SK-N-SH treated with all-trans-retinoic acid at 6 μM for 48 hours (cell line): ENCODE measurements around the gene CEBPB.

Experiments
- ATAC-seq: fragments of 200-7000 bp; cut with Tn5 transposase; 3 replicates; pipeline ENCODE4 v1.9.1; 2020; ENCODE audit warnings: mild to moderate bottlenecking, moderate library complexity
- ARNTL ChIP-seq: fragments of 450-650 bp; formaldehyde crosslinking; IDR thresholded peaks from 2 replicates; pipeline ENCODE4 v1.5.0; 2020; ENCODE audit warnings: low read depth, mild to moderate bottlenecking, moderate library complexity, borderline replicate concordance
- CSDC2 ChIP-seq: fragments of 250-450 bp; sonication (Bioruptor Pico); IDR thresholded peaks from 2 replicates; pipeline ENCODE4 v1.5.0; 2020; ENCODE audit warnings: mild to moderate bottlenecking, moderate library complexity
- GLIS3 ChIP-seq: fragments of 250-450 bp; sonication (Bioruptor Pico); IDR thresholded peaks from 2 replicates; pipeline ENCODE4 v1.5.0; 2020; ENCODE audit warnings: mild to moderate bottlenecking, moderate library complexity
- RARB ChIP-seq: fragments of 250-450 bp; sonication (Bioruptor Pico); IDR thresholded peaks from 2 replicates; pipeline ENCODE4 v1.8.0; 2021; ENCODE audit warnings: mild to moderate bottlenecking, moderate library complexity
- SNAI2 ChIP-seq: fragments of 250-450 bp; sonication (Bioruptor Pico); IDR thresholded peaks from 2 replicates; pipeline ENCODE4 v1.5.0; 2020; ENCODE audit warnings: mild to moderate bottlenecking, moderate library complexity
- TCF4 ChIP-seq: fragments of 250-450 bp; sonication (Bioruptor Pico); IDR thresholded peaks from 2 replicates; pipeline ENCODE4 v1.8.0; 2021; ENCODE audit warnings: mild to moderate bottlenecking, moderate library complexity, borderline replicate concordance
- ZC3H10 ChIP-seq: fragments of 250-450 bp; sonication (Bioruptor Pico); IDR thresholded peaks from 2 replicates; pipeline ENCODE4 v1.5.1; 2021; ENCODE audit warnings: mild to moderate bottlenecking, moderate library complexity
- ZFP3 ChIP-seq: fragments of 250-450 bp; sonication (Bioruptor Pico); IDR thresholded peaks from 2 replicates; pipeline ENCODE4 v1.5.0; 2020; ENCODE audit warnings: mild to moderate bottlenecking, moderate library complexity
- ZFP30 ChIP-seq: fragments of 450-650 bp; formaldehyde crosslinking; IDR thresholded peaks from 2 replicates; pipeline ENCODE4 v1.5.0; 2022; ENCODE audit warnings: mild to moderate bottlenecking, moderate library complexity
- ZNF565 ChIP-seq: fragments of 450-650 bp; formaldehyde crosslinking; conservative IDR thresholded peaks from 2 replicates; pipeline ENCODE4 v1.5.0; 2020; ENCODE audit warnings: low read depth, mild to moderate bottlenecking, moderate library complexity
- ZNF70 ChIP-seq: fragments of 450-650 bp; formaldehyde crosslinking; IDR thresholded peaks from 2 replicates; pipeline ENCODE4 v1.5.0; 2020; ENCODE audit warnings: mild to moderate bottlenecking, moderate library complexity
- ZNF8 ChIP-seq: fragments of 450-650 bp; formaldehyde crosslinking; IDR thresholded peaks from 2 replicates; pipeline ENCODE4 v1.5.0; 2020; ENCODE audit warnings: mild to moderate bottlenecking, moderate library complexity
- TF ChIP-seq, protein P1 (sequence below): fragments of 250-450 bp; sonication (Bioruptor Pico); IDR thresholded peaks from 2 replicates; pipeline ENCODE4 v1.5.1; 2020; ENCODE audit warnings: low read depth, mild to moderate bottlenecking, moderate library complexity
- TF ChIP-seq, protein P2 (sequence below): fragments of 250-450 bp; sonication (Bioruptor Pico); IDR thresholded peaks from 2 replicates; pipeline ENCODE4 v1.8.0; 2021; ENCODE audit warnings: low read depth, mild to moderate bottlenecking, moderate library complexity, borderline replicate concordance
- TF ChIP-seq, protein P3 (sequence below): fragments of 250-450 bp; sonication (Bioruptor Pico); IDR thresholded peaks from 2 replicates; pipeline ENCODE4 v1.5.1; 2021; ENCODE audit warnings: mild to moderate bottlenecking, moderate library complexity
- TF ChIP-seq, protein P4 (sequence below): fragments of 250-450 bp; sonication (Bioruptor Pico); IDR thresholded peaks from 2 replicates; pipeline ENCODE4 v1.8.0; 2020; ENCODE audit warnings: mild to moderate bottlenecking, moderate library complexity, borderline replicate concordance
- TF ChIP-seq, protein P5 (sequence below): fragments of 250-450 bp; sonication (Bioruptor Pico); IDR thresholded peaks from 2 replicates; pipeline ENCODE4 v1.5.0; 2020; ENCODE audit warnings: mild to moderate bottlenecking, moderate library complexity

The CEBPB gene

DNA sequence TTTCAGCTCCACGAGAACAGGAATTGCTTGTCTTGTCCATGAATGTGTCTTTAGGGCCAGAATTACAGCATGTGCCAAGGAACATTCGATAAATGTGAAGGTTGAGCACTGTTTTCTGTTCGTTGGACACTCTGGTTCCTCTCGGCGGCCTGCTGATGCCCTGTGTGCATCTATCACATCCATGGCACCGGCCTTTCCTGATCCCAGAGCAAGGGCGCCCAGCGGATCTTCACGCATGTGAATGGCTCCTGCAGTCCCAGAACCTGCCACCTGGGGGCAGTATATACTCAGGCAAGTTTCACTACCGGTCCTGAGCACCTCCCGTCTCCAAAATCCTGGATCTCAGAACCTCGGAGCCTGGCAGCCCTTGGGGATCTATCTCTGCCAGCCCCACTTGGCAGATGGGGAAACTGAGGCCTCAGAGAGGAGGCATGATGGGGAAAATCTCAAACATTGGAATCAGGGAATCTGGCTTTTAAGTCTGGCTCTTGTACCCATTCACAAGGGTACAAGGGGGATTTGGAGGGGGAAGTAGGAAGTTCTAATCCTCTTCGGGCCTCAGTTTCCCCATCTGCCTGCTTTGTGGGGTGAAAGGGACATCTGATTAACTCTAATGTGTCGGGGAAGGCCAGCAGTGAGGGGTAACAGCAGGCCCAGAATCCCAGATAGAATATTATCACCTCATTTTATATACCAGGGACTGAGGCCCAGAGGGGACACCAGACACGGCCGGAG lies 4.3 kb upstream of the CEBPB start:
- no peak for TF ChIP-seq ZC3H10 (CRISPR knock-in tag)
- TF ChIP-seq ZNF70 (CRISPR knock-in tag): peak; percentile 16; the same call in 1 of the 2 replicates
- peak; percentile 84 for ATAC-seq

DNA sequence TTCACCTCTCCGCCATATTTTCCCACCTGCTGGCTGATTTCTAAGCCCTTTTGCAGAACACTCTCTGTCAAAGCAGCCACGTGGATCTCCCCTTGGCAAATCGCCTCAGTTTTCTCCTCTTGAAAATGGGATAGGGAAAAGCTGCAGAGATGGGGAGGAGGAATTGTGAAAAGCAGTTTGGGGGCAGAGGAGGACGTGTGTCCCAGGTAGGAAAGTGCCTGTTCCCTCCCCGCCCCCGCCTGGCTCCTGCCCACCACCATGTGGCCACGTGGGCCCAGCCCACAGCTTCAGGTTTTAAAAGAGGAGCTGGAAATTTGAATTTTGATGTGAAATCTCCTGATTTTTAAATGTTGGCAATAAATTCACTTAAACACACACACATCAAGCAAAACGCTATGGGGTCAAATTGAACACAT lies 3.6 kb upstream of the CEBPB start:
- TF ChIP-seq ZNF8 (no peak), CSDC2 (CRISPR knock-in tag) (no peak), ZC3H10 (CRISPR knock-in tag) (no peak), GLIS3 (no peak), ZNF565 (CRISPR knock-in tag) (no peak), ZFP30 (CRISPR knock-in tag) (no peak), SNAI2 (CRISPR knock-in tag) (no peak), ARNTL (no peak)
- TF ChIP-seq, protein P1, sequence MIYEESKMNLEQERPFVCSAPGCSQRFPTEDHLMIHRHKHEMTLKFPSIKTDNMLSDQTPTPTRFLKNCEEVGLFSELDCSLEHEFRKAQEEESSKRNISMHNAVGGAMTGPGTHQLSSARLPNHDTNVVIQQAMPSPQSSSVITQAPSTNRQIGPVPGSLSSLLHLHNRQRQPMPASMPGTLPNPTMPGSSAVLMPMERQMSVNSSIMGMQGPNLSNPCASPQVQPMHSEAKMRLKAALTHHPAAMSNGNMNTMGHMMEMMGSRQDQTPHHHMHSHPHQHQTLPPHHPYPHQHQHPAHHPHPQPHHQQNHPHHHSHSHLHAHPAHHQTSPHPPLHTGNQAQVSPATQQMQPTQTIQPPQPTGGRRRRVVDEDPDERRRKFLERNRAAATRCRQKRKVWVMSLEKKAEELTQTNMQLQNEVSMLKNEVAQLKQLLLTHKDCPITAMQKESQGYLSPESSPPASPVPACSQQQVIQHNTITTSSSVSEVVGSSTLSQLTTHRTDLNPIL (CRISPR knock-in tag): no peak
- TF ChIP-seq, protein P2, sequence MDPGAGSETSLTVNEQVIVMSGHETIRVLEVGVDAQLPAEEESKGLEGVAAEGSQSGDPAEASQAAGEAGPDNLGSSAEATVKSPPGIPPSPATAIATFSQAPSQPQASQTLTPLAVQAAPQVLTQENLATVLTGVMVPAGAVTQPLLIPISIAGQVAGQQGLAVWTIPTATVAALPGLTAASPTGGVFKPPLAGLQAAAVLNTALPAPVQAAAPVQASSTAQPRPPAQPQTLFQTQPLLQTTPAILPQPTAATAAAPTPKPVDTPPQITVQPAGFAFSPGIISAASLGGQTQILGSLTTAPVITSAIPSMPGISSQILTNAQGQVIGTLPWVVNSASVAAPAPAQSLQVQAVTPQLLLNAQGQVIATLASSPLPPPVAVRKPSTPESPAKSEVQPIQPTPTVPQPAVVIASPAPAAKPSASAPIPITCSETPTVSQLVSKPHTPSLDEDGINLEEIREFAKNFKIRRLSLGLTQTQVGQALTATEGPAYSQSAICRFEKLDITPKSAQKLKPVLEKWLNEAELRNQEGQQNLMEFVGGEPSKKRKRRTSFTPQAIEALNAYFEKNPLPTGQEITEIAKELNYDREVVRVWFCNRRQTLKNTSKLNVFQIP (CRISPR knock-in tag): no peak

DNA sequence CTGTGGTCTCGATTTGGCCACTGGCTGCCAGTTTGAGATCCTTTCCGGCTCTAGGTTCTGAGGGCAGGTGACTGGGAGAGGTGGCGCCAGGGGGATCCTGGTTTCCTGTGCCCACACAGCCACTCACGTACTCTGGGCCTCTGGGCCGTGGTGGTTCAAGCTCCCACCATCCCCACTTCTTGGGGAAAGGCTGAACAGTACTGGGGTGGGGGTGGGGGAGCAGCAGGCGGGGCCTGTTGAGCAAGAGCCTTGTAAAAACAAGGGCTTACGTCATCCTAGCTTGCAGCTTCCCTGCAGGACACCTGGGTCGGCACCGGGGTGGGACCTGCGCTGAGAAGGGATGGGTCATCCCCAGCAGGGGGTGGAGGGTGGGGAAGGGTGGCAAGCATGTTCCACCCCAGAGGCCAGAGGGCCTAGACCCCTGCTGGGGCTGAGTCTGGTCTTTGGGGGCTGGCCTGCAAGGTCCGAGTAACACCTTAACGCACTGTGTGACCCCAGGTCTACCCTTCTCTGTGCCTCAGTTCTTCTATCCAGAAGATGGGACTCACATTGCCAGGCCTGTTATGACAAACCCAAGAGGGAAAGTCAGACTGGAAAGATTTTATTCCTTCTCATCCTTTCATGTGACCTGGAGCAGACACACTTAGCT lies 3.1 kb upstream of the CEBPB start:
- no peak for ATAC-seq
- TF ChIP-seq, protein P3, sequence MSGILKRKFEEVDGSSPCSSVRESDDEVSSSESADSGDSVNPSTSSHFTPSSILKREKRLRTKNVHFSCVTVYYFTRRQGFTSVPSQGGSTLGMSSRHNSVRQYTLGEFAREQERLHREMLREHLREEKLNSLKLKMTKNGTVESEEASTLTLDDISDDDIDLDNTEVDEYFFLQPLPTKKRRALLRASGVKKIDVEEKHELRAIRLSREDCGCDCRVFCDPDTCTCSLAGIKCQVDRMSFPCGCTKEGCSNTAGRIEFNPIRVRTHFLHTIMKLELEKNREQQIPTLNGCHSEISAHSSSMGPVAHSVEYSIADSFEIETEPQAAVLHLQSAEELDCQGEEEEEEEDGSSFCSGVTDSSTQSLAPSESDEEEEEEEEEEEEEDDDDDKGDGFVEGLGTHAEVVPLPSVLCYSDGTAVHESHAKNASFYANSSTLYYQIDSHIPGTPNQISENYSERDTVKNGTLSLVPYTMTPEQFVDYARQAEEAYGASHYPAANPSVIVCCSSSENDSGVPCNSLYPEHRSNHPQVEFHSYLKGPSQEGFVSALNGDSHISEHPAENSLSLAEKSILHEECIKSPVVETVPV (CRISPR knock-in tag): no peak
- TF ChIP-seq, all 23 proteins: peak for 0

More for the DNA sequence above, 3.6 kb upstream of the CEBPB start:
- ATAC-seq: no peak

DNA sequence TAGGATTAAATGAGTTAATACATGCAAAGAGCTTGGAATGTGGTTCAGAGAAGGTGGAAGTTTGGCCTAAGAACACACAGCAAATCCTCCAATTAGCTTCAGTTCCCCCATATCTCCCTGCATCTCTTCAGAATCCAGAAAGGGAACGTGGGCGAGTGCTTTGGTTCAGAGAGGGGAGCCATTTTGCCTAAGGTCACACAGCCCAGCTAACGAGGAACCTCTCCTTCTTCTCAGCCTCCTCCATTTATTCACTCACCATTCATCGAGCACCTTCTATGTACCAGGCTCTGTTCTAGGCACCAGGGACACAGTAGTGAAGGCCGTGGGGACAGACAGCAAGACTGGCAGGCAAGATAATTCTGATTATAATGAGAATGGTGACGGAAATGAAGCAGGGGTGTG lies 2.3 kb upstream of the CEBPB start:
- TF ChIP-seq ZFP3 (CRISPR knock-in tag) (no peak), ZNF565 (CRISPR knock-in tag) (no peak), SNAI2 (CRISPR knock-in tag) (no peak), TCF4 (no peak), ZNF70 (CRISPR knock-in tag) (no peak), RARB (CRISPR knock-in tag) (no peak), ZFP30 (CRISPR knock-in tag) (no peak)
- TF ChIP-seq, protein P4, sequence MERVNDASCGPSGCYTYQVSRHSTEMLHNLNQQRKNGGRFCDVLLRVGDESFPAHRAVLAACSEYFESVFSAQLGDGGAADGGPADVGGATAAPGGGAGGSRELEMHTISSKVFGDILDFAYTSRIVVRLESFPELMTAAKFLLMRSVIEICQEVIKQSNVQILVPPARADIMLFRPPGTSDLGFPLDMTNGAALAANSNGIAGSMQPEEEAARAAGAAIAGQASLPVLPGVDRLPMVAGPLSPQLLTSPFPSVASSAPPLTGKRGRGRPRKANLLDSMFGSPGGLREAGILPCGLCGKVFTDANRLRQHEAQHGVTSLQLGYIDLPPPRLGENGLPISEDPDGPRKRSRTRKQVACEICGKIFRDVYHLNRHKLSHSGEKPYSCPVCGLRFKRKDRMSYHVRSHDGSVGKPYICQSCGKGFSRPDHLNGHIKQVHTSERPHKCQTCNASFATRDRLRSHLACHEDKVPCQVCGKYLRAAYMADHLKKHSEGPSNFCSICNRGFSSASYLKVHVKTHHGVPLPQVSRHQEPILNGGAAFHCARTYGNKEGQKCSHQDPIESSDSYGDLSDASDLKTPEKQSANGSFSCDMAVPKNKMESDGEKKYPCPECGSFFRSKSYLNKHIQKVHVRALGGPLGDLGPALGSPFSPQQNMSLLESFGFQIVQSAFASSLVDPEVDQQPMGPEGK: no peak
- TF ChIP-seq, protein P1 (CRISPR knock-in tag): no peak
- TF ChIP-seq, protein P5, sequence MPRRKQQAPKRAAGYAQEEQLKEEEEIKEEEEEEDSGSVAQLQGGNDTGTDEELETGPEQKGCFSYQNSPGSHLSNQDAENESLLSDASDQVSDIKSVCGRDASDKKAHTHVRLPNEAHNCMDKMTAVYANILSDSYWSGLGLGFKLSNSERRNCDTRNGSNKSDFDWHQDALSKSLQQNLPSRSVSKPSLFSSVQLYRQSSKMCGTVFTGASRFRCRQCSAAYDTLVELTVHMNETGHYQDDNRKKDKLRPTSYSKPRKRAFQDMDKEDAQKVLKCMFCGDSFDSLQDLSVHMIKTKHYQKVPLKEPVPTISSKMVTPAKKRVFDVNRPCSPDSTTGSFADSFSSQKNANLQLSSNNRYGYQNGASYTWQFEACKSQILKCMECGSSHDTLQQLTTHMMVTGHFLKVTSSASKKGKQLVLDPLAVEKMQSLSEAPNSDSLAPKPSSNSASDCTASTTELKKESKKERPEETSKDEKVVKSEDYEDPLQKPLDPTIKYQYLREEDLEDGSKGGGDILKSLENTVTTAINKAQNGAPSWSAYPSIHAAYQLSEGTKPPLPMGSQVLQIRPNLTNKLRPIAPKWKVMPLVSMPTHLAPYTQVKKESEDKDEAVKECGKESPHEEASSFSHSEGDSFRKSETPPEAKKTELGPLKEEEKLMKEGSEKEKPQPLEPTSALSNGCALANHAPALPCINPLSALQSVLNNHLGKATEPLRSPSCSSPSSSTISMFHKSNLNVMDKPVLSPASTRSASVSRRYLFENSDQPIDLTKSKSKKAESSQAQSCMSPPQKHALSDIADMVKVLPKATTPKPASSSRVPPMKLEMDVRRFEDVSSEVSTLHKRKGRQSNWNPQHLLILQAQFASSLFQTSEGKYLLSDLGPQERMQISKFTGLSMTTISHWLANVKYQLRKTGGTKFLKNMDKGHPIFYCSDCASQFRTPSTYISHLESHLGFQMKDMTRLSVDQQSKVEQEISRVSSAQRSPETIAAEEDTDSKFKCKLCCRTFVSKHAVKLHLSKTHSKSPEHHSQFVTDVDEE (CRISPR knock-in tag): no peak
- TF ChIP-seq, protein P2 (CRISPR knock-in tag): no peak
- TF ChIP-seq, protein P3 (CRISPR knock-in tag): no peak
- TF ChIP-seq, all 23 proteins: peak for 0
- ATAC-seq: no peak
